Activated naive CD4-positive, alpha-beta T cell treated with anti-CD3 and anti-CD28 coated beads for 36 hours (primary cell): ENCODE measurements around the gene MTX1. TPM values are rescaled to one million over a fixed set of nuclear protein-coding genes. Genes with fewer than 3 reads are reported as not detected.

ENCODE experiments used
- CTCF ChIA-PET: fragments of 350-600 bp; sonication (Branson Sonifier 250); formaldehyde crosslinking; loops from one replicate; lab custom pipeline; 2021; ENCODE audit warnings: antibody characterized with exemption; lab: Charles Lee
- DNase-seq: peaks from one replicate; pipeline ENCODE4 v3.0.0-alpha.2; 2020
- H3K27ac Mint-ChIP-seq: one replicate; pipeline ENCODE4 v1.8.0; 2021; ENCODE audit warnings: mild to moderate bottlenecking, mixed read lengths
- H3K27me3 Mint-ChIP-seq: one replicate; pipeline ENCODE4 v1.8.0; 2021; ENCODE audit warnings: low read depth, mixed read lengths
- H3K36me3 Mint-ChIP-seq: one replicate; pipeline ENCODE4 v1.8.0; 2021; ENCODE audit warnings: low read depth, mixed read lengths
- H3K4me1 Mint-ChIP-seq: one replicate; pipeline ENCODE4 v1.8.0; 2021; ENCODE audit warnings: low read depth, mixed read lengths
- H3K4me3 Mint-ChIP-seq: one replicate; pipeline ENCODE4 v1.8.0; 2021; ENCODE audit warnings: mild to moderate bottlenecking, moderate library complexity, mixed read lengths
- H3K9me3 Mint-ChIP-seq: one replicate; pipeline ENCODE4 v1.8.0; 2021; ENCODE audit warnings: mixed read lengths
- intact Hi-C: fragments of 100-400 bp; cut with micrococcal nuclease; formaldehyde crosslinking; loops from one replicate; pipeline ENCODE4 v1.15.1; 2023
- total RNA-seq, 2 experiments: library from RNA; stranded (reverse); gene quantifications; one replicate each; pipeline ENCODE4 v1.2.3, GENCODE V29; 2021

The MTX1 gene
- total RNA-seq, 2 experiments from 2014 or later: 46.8 to 47.4 TPM

DNA sequence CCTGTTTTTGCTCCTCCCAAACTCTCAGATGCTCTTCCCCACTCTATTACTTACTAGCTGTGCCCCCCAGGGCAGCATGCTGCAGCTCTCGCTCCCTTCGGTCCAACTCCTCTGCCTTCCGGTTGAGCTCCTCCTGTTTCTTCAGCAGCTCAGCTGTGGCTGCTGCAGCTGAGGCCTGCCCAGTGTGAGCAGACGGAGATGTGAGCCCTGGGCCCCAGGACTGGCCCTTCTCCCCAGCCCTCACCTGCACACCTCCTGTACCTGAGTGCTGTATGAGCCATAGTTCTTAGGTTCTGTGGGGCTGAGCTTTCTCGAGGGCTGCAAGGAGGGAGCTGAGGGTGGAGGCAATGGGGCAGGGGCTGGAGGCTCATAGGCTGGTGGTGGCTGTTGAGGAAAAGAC, 51.8 kb downstream of the MTX1 start:
- intact Hi-C loops: loop anchor here (5.0 kb wide), 1 partner anchor 602 kb away; no protein-coding TSS in a partner anchor
- Mint-ChIP-seq H3K9me3 (no peaks in the 10 kb centered on the region), H3K27me3 (no peaks in the 10 kb centered on the region), H3K27ac (peak overlapping the region; percentile 20), H3K4me3 (no peak overlapping the region), H3K36me3 (peaks cover 51% of the 10 kb centered on the region), H3K4me1 (peaks cover 32% of the 10 kb centered on the region)
- CTCF ChIA-PET: interaction anchor here (1.1 to 4.0 kb wide), 3 partner anchors 10 to 63 kb away, joined by 3 to 64 read pairs (median 3); no protein-coding TSS in a partner anchor
- no peak for DNase-seq

GRCh38 chr1:155261493-155261851, 53.0 kb downstream of the MTX1 start:
- peak; percentile 58 for DNase-seq
- Mint-ChIP-seq H3K27ac (peak overlapping the region; percentile 93), H3K9me3 (no peaks in the 10 kb centered on the region), H3K4me1 (peaks cover 27% of the 10 kb centered on the region), H3K27me3 (no peaks in the 10 kb centered on the region), H3K4me3 (peak overlapping the region; percentile 95), H3K36me3 (peaks cover 53% of the 10 kb centered on the region)
- CTCF ChIA-PET: interaction anchor here (1.0 to 4.0 kb wide), 4 partner anchors 11 to 62 kb away, joined by 3 to 64 read pairs (median 6); partner anchors contain the start of genes MTX1 and THBS3
- intact Hi-C loops: loop anchor here (5.0 kb wide), 1 partner anchor 601 kb away; no protein-coding TSS in a partner anchor

DNA sequence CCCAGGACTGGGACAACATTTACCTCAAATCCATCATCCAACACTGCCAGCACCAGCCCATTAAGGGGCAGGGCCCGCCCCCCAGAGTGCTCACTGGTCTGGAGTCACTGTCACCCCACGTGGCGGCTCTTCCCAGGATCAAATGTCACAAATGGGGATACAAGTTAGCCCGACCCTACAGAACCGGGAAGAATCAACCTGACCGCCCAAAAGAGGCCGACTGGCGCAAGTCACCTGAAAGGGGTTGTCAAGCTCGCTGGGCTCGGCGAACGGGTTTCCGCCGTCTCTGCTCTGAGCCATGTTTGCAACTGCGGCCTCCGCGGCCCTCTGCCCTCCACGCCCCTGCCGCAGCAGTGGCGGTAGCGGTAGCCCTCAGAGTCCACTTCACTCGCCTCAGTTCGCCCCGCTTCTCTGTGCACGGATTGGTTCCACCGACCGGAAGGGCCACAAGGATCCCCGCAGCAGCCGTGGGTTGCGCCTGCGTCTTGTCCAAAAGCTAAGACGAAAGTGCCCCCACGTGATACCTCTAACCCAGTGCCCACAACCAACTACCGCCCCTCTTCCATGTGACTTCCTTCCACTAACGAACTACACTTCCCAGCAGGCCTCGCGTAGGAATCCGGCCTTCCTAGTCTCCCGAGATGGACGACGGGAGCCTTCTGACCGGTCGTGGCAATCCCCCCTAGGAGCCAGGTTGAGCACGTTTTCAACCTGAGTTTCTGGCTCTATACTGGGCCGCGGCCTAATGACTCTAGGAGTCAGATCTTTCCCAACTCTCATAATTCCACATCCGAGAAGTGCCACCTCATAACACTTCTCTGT, 53.6 kb downstream of the MTX1 start, which contains the start of gene SCAMP3:
TSS of gene SCAMP3 (minus strand) at position 509 of the 822 bp plus-strand sequence. CDS start at position 300, 209 bp downstream.
- peaks cover 53% of the 10 kb centered on the region for H3K36me3 Mint-ChIP-seq

GRCh38 chr1:155263067-155263466, 54.6 kb downstream of the MTX1 start:
- intact Hi-C loops: loop anchor here (5.0 kb wide), 1 partner anchor 599 kb away; no protein-coding TSS in a partner anchor
- peak overlapping the region; percentile 31 for H3K4me3 Mint-ChIP-seq
- H3K4me1 Mint-ChIP-seq: peaks cover 27% of the 10 kb centered on the region
- H3K27me3 Mint-ChIP-seq: no peaks in the 10 kb centered on the region
- no peak for DNase-seq
- no peaks in the 10 kb centered on the region for H3K9me3 Mint-ChIP-seq
- peak overlapping the region; percentile 93 for H3K27ac Mint-ChIP-seq
- CTCF ChIA-PET: interaction anchor here (1.1 to 5.5 kb wide), 2 partner anchors 10 to 12 kb away, joined by 4 to 40 read pairs; partner anchors contain the start of gene CLK2
- H3K36me3 Mint-ChIP-seq: peaks cover 58% of the 10 kb centered on the region

More for the DNA sequence above, 53.6 kb downstream of the MTX1 start, which contains the start of gene SCAMP3:
- DNase-seq: peak; percentile 95
- Mint-ChIP-seq H3K9me3 (no peaks in the 10 kb centered on the region), H3K27ac (peak within 1 kb of the TSS; percentile 93), H3K4me3 (peak within 1 kb of the TSS; percentile 95), H3K4me1 (peaks cover 27% of the 10 kb centered on the region), H3K27me3 (no peaks in the 10 kb centered on the region)
- intact Hi-C loops: loop anchor here (1.0 to 5.0 kb wide), 6 partner anchors 11 to 759 kb away; partner anchors contain the start of genes CLK2 and FDPS
- CTCF ChIA-PET: interaction anchor here (0.6 to 4.0 kb wide), 6 partner anchors 11 to 115 kb away, joined by 3 to 64 read pairs (median 4); partner anchors contain the start of genes MTX1 and THBS3

Other genes starting within 250 kb of the MTX1 start
- gene PYGO2, start 246.9 kb upstream of the MTX1 start, total RNA-seq: 10 to 100 TPM; 35.6 to 36.3 TPM
- gene SHC1, start 237.9 kb upstream of the MTX1 start, total RNA-seq: 10 to 100 TPM; 35.5 to 40.8 TPM
- gene CKS1B, start 234.0 kb upstream of the MTX1 start, total RNA-seq: 100 to 1,000 TPM; 283 to 291 TPM
- gene FLAD1, start 225.4 kb upstream of the MTX1 start, total RNA-seq: 10 to 100 TPM; 27.2 to 30.0 TPM
- under 1 TPM; 0.36 to 0.99 TPM for gene LENEP, start 215.1 kb upstream of the MTX1 start, total RNA-seq
- 100 to 1,000 TPM in 1 of 2 experiments, 10 to 100 TPM in 1; 90.6 to 101 TPM for gene ZBTB7B, start 205.9 kb upstream of the MTX1 start, total RNA-seq
- 1 to 10 TPM; 1.1 to 1.5 TPM for gene DCST2, start 174.9 kb upstream of the MTX1 start, total RNA-seq
- gene DCST1, start 174.9 kb upstream of the MTX1 start, total RNA-seq: not detected
- 10 to 100 TPM; 53.8 to 55.8 TPM for gene ADAM15, start 157.4 kb upstream of the MTX1 start, total RNA-seq
- gene EFNA4, start 145.0 kb upstream of the MTX1 start, total RNA-seq: 1 to 10 TPM; 3.3 to 4.5 TPM
- 1 to 10 TPM; 1.3 to 2.5 TPM for gene EFNA3, start 129.9 kb upstream of the MTX1 start, total RNA-seq
- under 1 TPM; 0.26 to 0.32 TPM for gene EFNA1, start 80.8 kb upstream of the MTX1 start, total RNA-seq
- gene SLC50A1, start 72.8 kb upstream of the MTX1 start, total RNA-seq: 10 to 100 TPM; 48.4 to 52.7 TPM
- gene DPM3, start 68.2 kb upstream of the MTX1 start, total RNA-seq: 10 to 100 TPM; 31.4 to 35.5 TPM
- gene KRTCAP2, start 35.4 kb upstream of the MTX1 start, total RNA-seq: 100 to 1,000 TPM; 129 to 137 TPM
- gene TRIM46, start 34.8 kb upstream of the MTX1 start, total RNA-seq: 1 to 10 TPM; 3.2 to 3.6 TPM
- 10 to 100 TPM; 15.4 to 15.7 TPM for gene THBS3, start 798 bp upstream of the MTX1 start, total RNA-seq
- gene ENTREP3, start 46.8 kb downstream of the MTX1 start, total RNA-seq: 10 to 100 TPM; 32.1 to 32.8 TPM
- gene SCAMP3, start 53.7 kb downstream of the MTX1 start, total RNA-seq: 10 to 100 TPM; 80.3 to 82.9 TPM
- 10 to 100 TPM; 52.6 to 54.5 TPM for gene CLK2, start 64.8 kb downstream of the MTX1 start, total RNA-seq
- gene HCN3, start 68.8 kb downstream of the MTX1 start, total RNA-seq: 1 to 10 TPM in 1 of 2 experiments, under 1 TPM in 1; 0.79 to 1.6 TPM
- not detected for gene PKLR, start 92.7 kb downstream of the MTX1 start, total RNA-seq
- 100 to 1,000 TPM; 332 to 333 TPM for gene FDPS, start 100.2 kb downstream of the MTX1 start, total RNA-seq
- gene RUSC1, start 112.2 kb downstream of the MTX1 start, total RNA-seq: 10 to 100 TPM; 16.8 to 17.2 TPM